Activated naive CD8-positive, alpha-beta T cell treated with anti-CD3 and anti-CD28 coated beads, Interleukin-2, amount 10 ng/mL, durations not matched to agents 7 days and 5 days (primary cell): ENCODE results near the gene ACKR3. TPM values are rescaled to one million over a fixed set of nuclear protein-coding genes. Genes with fewer than 3 reads are reported as not detected.

Experiments
- ATAC-seq: fragments of 150-1000 bp; cut with Tn5 transposase; one replicate; pipeline ENCODE4 v1.10.0; 2021; ENCODE audit warnings: low read depth, moderate library complexity
- POLR2A ChIA-PET: fragments of 350-600 bp; sonication (Branson Sonifier 250); formaldehyde crosslinking; loops from one replicate; lab custom pipeline; 2021; ENCODE audit warnings: antibody characterized with exemption; lab: Charles Lee
- DNase-seq: peaks from one replicate; pipeline ENCODE4 v3.0.0; 2021
- H3K27ac Mint-ChIP-seq: one replicate; pipeline ENCODE4 v1.8.0; 2022; ENCODE audit warnings: mild to moderate bottlenecking, mixed read lengths
- H3K27me3 Mint-ChIP-seq: one replicate; pipeline ENCODE4 v1.8.0; 2022; ENCODE audit warnings: mild to moderate bottlenecking, moderate library complexity, mixed read lengths
- H3K36me3 Mint-ChIP-seq: one replicate; pipeline ENCODE4 v1.8.0; 2021; ENCODE audit warnings: mild to moderate bottlenecking, mixed read lengths
- H3K4me1 Mint-ChIP-seq: one replicate; pipeline ENCODE4 v1.8.0; 2021; ENCODE audit warnings: mixed read lengths
- H3K4me3 Mint-ChIP-seq: one replicate; pipeline ENCODE4 v1.8.0; 2022; ENCODE audit warnings: mild to moderate bottlenecking, moderate library complexity, mixed read lengths
- H3K9me3 Mint-ChIP-seq: one replicate; pipeline ENCODE4 v1.8.0; 2021; ENCODE audit warnings: mixed read lengths
- total RNA-seq, 2 experiments: library from RNA; stranded (reverse); gene quantifications; one replicate each; pipeline ENCODE4 v1.2.3, GENCODE V29; 2021

Gene ACKR3
- total RNA-seq, 2 experiments from 2014 or later, result 4.4 to 4.5 TPM

DNA sequence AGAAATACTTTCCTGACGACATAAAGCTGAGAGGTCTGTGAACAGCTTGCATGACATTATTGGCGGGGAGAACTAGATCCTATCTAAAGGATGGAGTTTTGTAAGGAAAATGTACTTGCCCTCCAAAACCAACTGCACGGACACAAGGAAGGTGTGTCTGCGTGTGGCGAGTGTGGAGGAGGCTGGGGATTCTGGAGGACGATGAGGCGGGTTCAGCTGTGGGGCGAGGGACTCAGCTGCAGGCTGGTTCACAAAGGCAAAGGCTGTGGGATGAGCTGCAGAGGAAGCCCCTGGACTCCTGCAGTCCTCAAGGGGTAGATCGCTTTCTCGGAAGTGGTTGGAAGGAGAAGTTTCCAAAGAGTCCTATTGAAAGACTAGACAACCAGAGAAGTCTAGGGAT is 48.2 kb downstream of the ACKR3 start:
- no peak overlapping the region for H3K27ac Mint-ChIP-seq
- peaks cover 10% of the 10 kb centered on the region for H3K27me3 Mint-ChIP-seq
- no peak overlapping the region for H3K4me3 Mint-ChIP-seq
- no peaks in the 10 kb centered on the region for H3K9me3 Mint-ChIP-seq
- DNase-seq (no peak), ATAC-seq (no peak)
- POLR2A ChIA-PET, result no interaction called here
- H3K36me3 Mint-ChIP-seq, result no peaks in the 10 kb centered on the region
- H3K4me1 Mint-ChIP-seq, result peaks cover 15% of the 10 kb centered on the region

- Mint-ChIP-seq H3K9me3 (no peaks in the 10 kb centered on the region), H3K4me3 (no peak overlapping the region), H3K36me3 (no peaks in the 10 kb centered on the region), H3K27me3 (peaks cover 10% of the 10 kb centered on the region), H3K4me1 (peaks cover 15% of the 10 kb centered on the region), H3K27ac (no peak overlapping the region)
- POLR2A ChIA-PET, result no interaction called here
- peak; percentile 59 for ATAC-seq
- DNase-seq, result no peak
Measured at GRCh38 chr2:236618370-236618769, 48.7 kb downstream of the ACKR3 start.

DNA sequence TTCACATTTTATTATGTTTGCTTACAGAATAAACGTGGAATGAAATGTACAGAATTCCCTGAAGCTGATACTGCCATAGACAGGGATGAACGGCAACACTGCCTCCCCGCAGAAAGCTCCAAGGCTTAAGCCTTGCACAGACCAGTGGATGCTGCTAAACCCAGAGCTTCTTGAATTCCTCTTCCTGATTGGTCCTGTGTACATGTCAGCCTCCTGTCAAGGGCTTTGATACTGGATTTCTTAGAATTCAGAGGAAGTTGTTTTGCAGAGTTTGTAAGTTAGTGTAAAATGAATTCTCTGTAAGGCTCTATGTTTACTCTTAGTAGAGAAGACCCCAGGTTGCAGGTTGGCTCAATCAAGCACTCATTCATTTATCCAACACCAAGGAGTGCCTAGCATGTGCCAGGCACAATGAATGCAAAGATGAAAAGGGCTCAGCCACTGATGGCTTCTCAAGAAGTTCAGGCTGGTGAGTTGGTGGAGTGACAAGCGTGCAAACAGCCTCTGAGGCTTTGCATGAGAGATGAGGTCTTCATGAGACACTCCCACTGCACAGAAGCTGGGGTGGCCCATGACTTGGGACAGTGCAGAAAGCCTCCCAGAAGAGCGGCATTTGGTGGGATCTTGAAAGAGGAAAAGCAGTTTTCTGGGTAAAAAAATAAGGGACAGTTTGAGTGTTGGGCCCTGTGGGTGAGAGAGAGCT is 50.4 kb downstream of the ACKR3 start:
- no peaks in the 10 kb centered on the region for H3K9me3 Mint-ChIP-seq
- DNase-seq, result no peak
- peak overlapping the region; percentile 81 for H3K27ac Mint-ChIP-seq
- H3K27me3 Mint-ChIP-seq, result peaks cover 7% of the 10 kb centered on the region
- peaks cover 15% of the 10 kb centered on the region for H3K4me1 Mint-ChIP-seq
- peak overlapping the region; percentile 15 for H3K4me3 Mint-ChIP-seq
- POLR2A ChIA-PET, result no interaction called here
- no peaks in the 10 kb centered on the region for H3K36me3 Mint-ChIP-seq
- peak; percentile 72 for ATAC-seq

DNA sequence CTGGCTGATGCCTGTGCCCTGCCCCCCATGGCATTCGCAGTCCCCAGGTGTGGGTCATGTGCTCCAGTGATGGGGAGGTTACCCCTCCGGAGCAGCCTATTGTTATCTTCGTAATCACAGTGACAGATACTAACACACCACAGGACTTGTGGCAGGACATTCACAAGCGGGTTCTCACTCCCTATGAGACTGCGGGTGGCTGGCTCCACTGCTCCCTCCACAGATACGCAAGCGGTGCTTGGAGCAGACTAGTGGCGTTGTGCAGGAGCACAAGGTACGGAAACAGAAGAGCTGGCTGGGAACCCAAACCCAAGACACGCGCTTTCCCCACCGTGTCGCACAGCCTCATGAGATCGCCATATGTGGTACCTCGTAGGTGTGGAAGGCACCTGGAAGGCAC is 52.2 kb downstream of the ACKR3 start:
- peaks cover 7% of the 10 kb centered on the region for H3K27me3 Mint-ChIP-seq
- H3K9me3 Mint-ChIP-seq, result no peaks in the 10 kb centered on the region
- ATAC-seq (no peak), DNase-seq (no peak)
- peaks cover 15% of the 10 kb centered on the region for H3K4me1 Mint-ChIP-seq
- peak overlapping the region; percentile 19 for H3K27ac Mint-ChIP-seq
- no peak overlapping the region for H3K4me3 Mint-ChIP-seq
- POLR2A ChIA-PET, result no interaction called here
- H3K36me3 Mint-ChIP-seq, result no peaks in the 10 kb centered on the region

DNA sequence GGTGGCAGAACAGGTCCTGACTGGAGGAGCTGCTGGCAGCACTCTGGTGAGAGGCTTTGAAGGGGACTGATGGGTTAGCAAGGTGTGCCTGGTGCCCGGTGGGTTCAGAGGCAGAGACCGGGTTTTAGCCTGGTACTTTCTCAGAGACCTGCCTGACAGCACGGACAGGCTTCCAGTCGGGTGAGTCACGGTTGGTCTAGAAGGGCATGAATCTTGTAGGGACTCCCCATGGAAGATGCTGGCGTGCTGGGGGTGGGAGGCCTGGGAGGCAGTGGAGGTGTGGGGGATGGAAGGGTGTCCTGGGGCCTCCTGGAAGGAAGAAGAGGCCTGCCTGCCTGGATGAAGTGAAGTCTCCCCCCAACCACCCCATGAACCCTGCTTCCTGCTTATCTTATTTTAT is 52.6 kb downstream of the ACKR3 start:
- peak overlapping the region; percentile 19 for H3K27ac Mint-ChIP-seq
- peaks cover 15% of the 10 kb centered on the region for H3K4me1 Mint-ChIP-seq
- H3K36me3 Mint-ChIP-seq, result no peaks in the 10 kb centered on the region
- no peak for DNase-seq
- no peak for ATAC-seq
- no peaks in the 10 kb centered on the region for H3K9me3 Mint-ChIP-seq
- POLR2A ChIA-PET, result no interaction called here
- H3K4me3 Mint-ChIP-seq, result no peak overlapping the region
- H3K27me3 Mint-ChIP-seq, result peaks cover 7% of the 10 kb centered on the region

DNA sequence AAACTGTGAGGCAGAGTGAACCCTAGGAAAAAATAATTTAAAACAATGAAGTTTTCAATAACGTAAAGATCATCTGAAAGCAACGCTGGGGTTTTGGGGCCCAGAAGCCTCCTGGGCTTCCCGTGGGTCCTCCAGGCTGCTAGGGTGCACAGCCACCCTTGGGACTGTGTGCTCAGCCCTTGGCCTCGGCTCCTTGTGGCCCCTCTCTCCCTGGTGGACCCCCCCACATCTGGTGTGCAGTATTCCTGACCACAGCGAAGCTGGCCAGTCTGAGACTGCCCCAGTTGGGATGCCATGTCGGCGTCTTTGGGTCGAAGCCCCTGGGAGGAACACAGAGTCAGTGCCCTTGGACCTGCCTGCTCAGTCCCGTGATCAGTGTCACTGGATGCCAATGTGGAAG is 53.0 kb downstream of the ACKR3 start:
- Mint-ChIP-seq H3K4me1 (peaks cover 15% of the 10 kb centered on the region), H3K27me3 (peaks cover 7% of the 10 kb centered on the region), H3K9me3 (no peaks in the 10 kb centered on the region), H3K27ac (no peak overlapping the region), H3K36me3 (no peaks in the 10 kb centered on the region), H3K4me3 (no peak overlapping the region)
- DNase-seq (no peak), ATAC-seq (no peak)
- POLR2A ChIA-PET, result no interaction called here

- Mint-ChIP-seq H3K27ac (no peak overlapping the region), H3K36me3 (no peaks in the 10 kb centered on the region), H3K27me3 (peaks cover 4% of the 10 kb centered on the region), H3K4me3 (no peak overlapping the region), H3K9me3 (no peaks in the 10 kb centered on the region), H3K4me1 (peaks cover 13% of the 10 kb centered on the region)
- DNase-seq (no peak), ATAC-seq (no peak)
- POLR2A ChIA-PET, result no interaction called here
Measured at GRCh38 chr2:236623816-236624215, 54.2 kb downstream of the ACKR3 start.

GRCh38 chr2:236625156-236625690 is 55.6 kb downstream of the ACKR3 start:
- Mint-ChIP-seq H3K27ac (no peak overlapping the region), H3K27me3 (peaks cover 2% of the 10 kb centered on the region), H3K4me1 (peaks cover 4% of the 10 kb centered on the region), H3K36me3 (no peaks in the 10 kb centered on the region), H3K9me3 (no peaks in the 10 kb centered on the region), H3K4me3 (no peak overlapping the region)
- DNase-seq (no peak), ATAC-seq (no peak)
- POLR2A ChIA-PET, result no interaction called here

DNA sequence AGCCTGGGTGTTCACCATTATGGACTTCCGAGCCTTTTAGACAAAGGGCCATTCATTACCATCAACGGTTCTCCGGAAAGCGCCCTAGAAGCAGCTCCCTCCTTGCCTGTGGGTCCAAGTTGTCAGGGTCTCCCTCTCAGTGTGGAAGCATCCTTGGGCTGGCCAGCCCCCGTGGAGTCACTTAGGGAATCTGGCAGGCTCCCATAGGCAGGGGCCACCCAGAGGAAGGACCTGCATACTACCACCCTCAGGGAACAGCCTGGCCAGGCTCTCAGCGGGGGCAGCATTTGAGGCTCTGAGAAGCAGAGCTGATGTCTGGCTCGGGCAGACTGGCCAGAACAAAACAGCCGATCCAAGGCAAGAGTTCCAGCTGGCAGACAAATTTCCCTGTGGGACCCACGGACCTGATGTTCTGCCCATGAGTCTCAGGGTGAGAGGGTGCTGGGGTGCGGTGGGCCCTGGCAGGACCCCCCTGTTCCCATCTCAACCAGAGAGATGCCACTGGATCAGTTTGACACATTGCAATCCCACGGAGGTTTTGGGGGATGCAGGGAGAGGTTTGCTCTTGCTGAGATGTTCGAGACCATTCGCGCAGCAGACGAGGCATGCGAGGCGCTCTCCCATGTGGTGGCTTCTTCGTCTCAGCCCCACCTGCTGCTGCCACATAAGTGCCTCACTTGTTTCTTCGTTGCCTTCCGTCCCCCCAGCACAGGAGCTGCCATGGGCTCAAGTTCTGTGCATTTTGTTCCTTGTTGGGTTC is 56.9 kb downstream of the ACKR3 start:
- Mint-ChIP-seq H3K4me3 (no peak overlapping the region), H3K27ac (no peak overlapping the region), H3K9me3 (no peaks in the 10 kb centered on the region), H3K36me3 (no peaks in the 10 kb centered on the region), H3K27me3 (no peaks in the 10 kb centered on the region), H3K4me1 (no peaks in the 10 kb centered on the region)
- POLR2A ChIA-PET, result no interaction called here
- ATAC-seq, result no peak
- no peak for DNase-seq

DNA sequence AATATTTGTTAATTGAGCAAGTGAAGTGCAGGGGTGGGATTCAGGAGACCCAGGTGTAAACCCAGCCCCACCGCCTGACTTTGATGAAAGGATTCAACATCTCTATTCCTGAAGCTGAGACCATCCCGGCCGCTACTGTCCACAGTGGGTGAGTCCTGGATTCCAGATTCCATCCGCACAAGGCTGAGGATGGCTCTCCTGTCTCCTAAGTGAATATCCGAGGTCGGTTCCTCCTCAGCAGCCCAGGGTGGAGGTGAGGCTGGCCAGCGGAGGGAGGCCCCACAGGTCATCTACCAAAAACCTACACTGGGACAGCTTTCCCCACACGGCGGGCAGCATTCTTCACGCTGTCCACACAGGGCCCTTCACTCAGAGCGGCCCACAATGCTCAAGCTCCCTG is 57.6 kb downstream of the ACKR3 start:
- no peak overlapping the region for H3K27ac Mint-ChIP-seq
- DNase-seq (no peak), ATAC-seq (no peak)
- no peaks in the 10 kb centered on the region for H3K27me3 Mint-ChIP-seq
- no peaks in the 10 kb centered on the region for H3K36me3 Mint-ChIP-seq
- no peaks in the 10 kb centered on the region for H3K9me3 Mint-ChIP-seq
- no peak overlapping the region for H3K4me3 Mint-ChIP-seq
- POLR2A ChIA-PET, result no interaction called here
- peaks cover under 1% of the 10 kb centered on the region for H3K4me1 Mint-ChIP-seq

GRCh38 chr2:236627841-236628240 is 58.2 kb downstream of the ACKR3 start:
- H3K36me3 Mint-ChIP-seq, result no peaks in the 10 kb centered on the region
- ATAC-seq (no peak), DNase-seq (no peak)
- no peak overlapping the region for H3K27ac Mint-ChIP-seq
- H3K4me1 Mint-ChIP-seq, result peaks cover 5% of the 10 kb centered on the region
- POLR2A ChIA-PET, result no interaction called here
- peaks cover 2% of the 10 kb centered on the region for H3K27me3 Mint-ChIP-seq
- H3K4me3 Mint-ChIP-seq, result no peak overlapping the region
- H3K9me3 Mint-ChIP-seq, result no peaks in the 10 kb centered on the region

- Mint-ChIP-seq H3K4me1 (peaks cover 5% of the 10 kb centered on the region), H3K4me3 (no peak overlapping the region), H3K36me3 (no peaks in the 10 kb centered on the region), H3K27ac (no peak overlapping the region), H3K27me3 (peaks cover 2% of the 10 kb centered on the region), H3K9me3 (no peaks in the 10 kb centered on the region)
- POLR2A ChIA-PET, result no interaction called here
- ATAC-seq (no peak), DNase-seq (no peak)
Measured at GRCh38 chr2:236628256-236628901, 58.8 kb downstream of the ACKR3 start.

DNA sequence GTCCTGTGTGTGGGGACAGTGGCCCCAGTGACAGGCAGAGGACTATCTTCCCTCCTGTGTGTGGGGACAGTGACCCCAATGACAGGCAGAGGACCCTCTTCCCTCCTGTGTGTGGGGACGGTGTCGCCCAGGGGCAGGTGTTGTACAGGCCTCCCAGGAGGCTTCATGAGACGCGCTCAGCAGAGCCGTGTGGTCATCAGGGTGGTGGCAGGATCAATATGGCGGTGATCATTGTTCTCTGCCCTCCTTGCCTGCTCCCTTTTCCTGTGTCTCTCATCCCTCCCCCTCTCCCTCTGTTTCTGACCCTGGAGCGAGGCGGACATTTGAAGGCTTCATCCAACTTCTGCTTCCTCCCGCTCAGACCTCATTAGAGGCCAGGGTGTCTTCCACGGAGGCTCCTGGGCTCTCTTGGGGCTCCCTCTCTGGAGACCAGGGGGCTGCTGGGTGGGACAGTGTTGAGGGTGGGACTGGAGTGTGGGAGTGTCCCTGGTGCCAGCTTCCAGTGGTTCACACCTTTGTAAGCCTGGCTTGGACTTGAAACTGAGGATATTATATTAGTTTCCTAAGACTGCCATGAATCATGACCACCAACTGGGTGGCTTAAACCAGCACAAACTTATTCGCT is 59.5 kb downstream of the ACKR3 start:
- H3K27ac Mint-ChIP-seq, result no peak overlapping the region
- ATAC-seq, result no peak

More for the DNA sequence above, 59.5 kb downstream of the ACKR3 start:
- no peak overlapping the region for H3K4me3 Mint-ChIP-seq
- H3K36me3 Mint-ChIP-seq, result no peaks in the 10 kb centered on the region
- no peaks in the 10 kb centered on the region for H3K9me3 Mint-ChIP-seq
- POLR2A ChIA-PET, result no interaction called here
- no peak for DNase-seq
- H3K4me1 Mint-ChIP-seq, result peaks cover 5% of the 10 kb centered on the region
- H3K27me3 Mint-ChIP-seq, result peaks cover 2% of the 10 kb centered on the region
